H1 (cell line): ENCODE results near the gene SLC47A2.
"Not testable (repeated sequence)": the region's sequence is repeated elsewhere in the genome, so short reads cannot be mapped to it uniquely, and the experiment has no call there.

Experiments
- BRCA1 ChIP-seq: IDR thresholded peaks from 2 replicates; pipeline ENCODE4 v1.6.1; 2012; ENCODE audit warnings: low read depth, low read length, improper control_type of control experiment
- CHD2 ChIP-seq: IDR thresholded peaks from 2 replicates; pipeline ENCODE4 v1.6.1; 2012; ENCODE audit warnings: low read length, improper control_type of control experiment
- EGR1 ChIP-seq: IDR thresholded peaks from 2 replicates; pipeline ENCODE4 v1.6.1; 2011; ENCODE audit warnings: low read depth, low read length, borderline replicate concordance
- GTF2F1 ChIP-seq: IDR thresholded peaks from 2 replicates; pipeline ENCODE4 v1.6.1; 2012; ENCODE audit warnings: low read depth, low read length, improper control_type of control experiment, borderline replicate concordance
- MAFK ChIP-seq: IDR thresholded peaks from 2 replicates; pipeline ENCODE4 v1.6.1; 2012; ENCODE audit warnings: low read depth, mild to moderate bottlenecking, improper control_type of control experiment, low read length
- POLR2A ChIP-seq, 2 experiments: IDR thresholded peaks; 1 replicate in 1 of 2; 2 replicates in 1 of 2; pipeline ENCODE4 v1.6.1; 2011; ENCODE audit warnings: low read depth in 2 of 2, low read length in 2 of 2, mild to moderate bottlenecking in 2 of 2; ENCODE audit errors: control extremely low read depth in 1 of 2
- POLR2AphosphoS5 ChIP-seq: IDR thresholded peaks from 2 replicates; pipeline ENCODE4 v1.6.1; 2011; ENCODE audit warnings: low read depth, low read length
- RNF2 ChIP-seq: fragments of 200-900, 300-1000 bp; sonication (generic); IDR thresholded peaks from 2 replicates; pipeline ENCODE4 v1.7.1; 2016; ENCODE audit warnings: borderline replicate concordance, low read depth, mild to moderate bottlenecking, antibody characterized with exemption, low read length; ENCODE audit not compliant: poor library complexity, severe bottlenecking; ENCODE audit errors: missing control alignments
- SIN3A ChIP-seq, 2 experiments: IDR thresholded peaks in 1 of 2; conservative IDR thresholded peaks in 1 of 2; 2 replicates each; pipeline ENCODE4 v1.6.1; 2011 to 2012; ENCODE audit warnings: low read length in 2 of 2, improper control_type of control experiment in 1 of 2, low read depth in 1 of 2, mild to moderate bottlenecking in 1 of 2
- YY1 ChIP-seq: IDR thresholded peaks from 2 replicates; pipeline ENCODE4 v1.6.1; 2011; ENCODE audit warnings: low read depth, mild to moderate bottlenecking, low read length
- ZNF274 ChIP-seq: IDR thresholded peaks from 2 replicates; pipeline ENCODE4 v1.7.0; 2012; ENCODE audit warnings: low read length, borderline replicate concordance; ENCODE audit errors: extremely low read depth
- TF ChIP-seq, protein P1 (sequence below), 3 experiments: IDR thresholded peaks; 1 replicate in 2 of 3; 2 replicates in 1 of 3; pipeline versions ENCODE4 v1.5.1 to v1.6.1; 2011; ENCODE audit warnings: low read length in 3 of 3, mild to moderate bottlenecking in 3 of 3, inconsistent platforms in 2 of 3, low read depth in 1 of 3, moderate library complexity in 1 of 3; ENCODE audit not compliant: insufficient read depth in 1 of 3; ENCODE audit errors: control extremely low read depth in 1 of 3

- TF ChIP-seq EGR1; POLR2A (IDR thresholded peaks at IDR 0.05; ENCODE audit: control extremely low read depth in 1 of 2, low read depth in 2 of 2, low read length in 2 of 2); SIN3A (conservative IDR thresholded peaks at IDR 0.05 in 1 of 2, IDR thresholded peaks at IDR 0.05 in 1 of 2; ENCODE audit: low read depth in 1 of 2, low read length in 2 of 2); CHD2; ZNF274; RNF2; MAFK; POLR2AphosphoS5; YY1; BRCA1; GTF2F1: not testable (repeated sequence)
- TF ChIP-seq, protein P1, sequence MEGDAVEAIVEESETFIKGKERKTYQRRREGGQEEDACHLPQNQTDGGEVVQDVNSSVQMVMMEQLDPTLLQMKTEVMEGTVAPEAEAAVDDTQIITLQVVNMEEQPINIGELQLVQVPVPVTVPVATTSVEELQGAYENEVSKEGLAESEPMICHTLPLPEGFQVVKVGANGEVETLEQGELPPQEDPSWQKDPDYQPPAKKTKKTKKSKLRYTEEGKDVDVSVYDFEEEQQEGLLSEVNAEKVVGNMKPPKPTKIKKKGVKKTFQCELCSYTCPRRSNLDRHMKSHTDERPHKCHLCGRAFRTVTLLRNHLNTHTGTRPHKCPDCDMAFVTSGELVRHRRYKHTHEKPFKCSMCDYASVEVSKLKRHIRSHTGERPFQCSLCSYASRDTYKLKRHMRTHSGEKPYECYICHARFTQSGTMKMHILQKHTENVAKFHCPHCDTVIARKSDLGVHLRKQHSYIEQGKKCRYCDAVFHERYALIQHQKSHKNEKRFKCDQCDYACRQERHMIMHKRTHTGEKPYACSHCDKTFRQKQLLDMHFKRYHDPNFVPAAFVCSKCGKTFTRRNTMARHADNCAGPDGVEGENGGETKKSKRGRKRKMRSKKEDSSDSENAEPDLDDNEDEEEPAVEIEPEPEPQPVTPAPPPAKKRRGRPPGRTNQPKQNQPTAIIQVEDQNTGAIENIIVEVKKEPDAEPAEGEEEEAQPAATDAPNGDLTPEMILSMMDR (IDR thresholded peaks at IDR 0.05; ENCODE audit: control extremely low read depth in 1 of 3, insufficient read depth in 1 of 3, low read depth in 1 of 3, low read length in 3 of 3), result not testable (repeated sequence)
Observed at GRCh38 chr17:19669680-19670079, 46.7 kb downstream of the SLC47A2 start.
